ENCODE data around the gene GDPD1.

GDPD1 gene

GRCh38 chr17:59181481-59181880 lies 38.8 kb upstream of the GDPD1 start:
- H3K27ac ChIP-seq (ENCODE audit: extremely low read depth, low read depth, low read length) = no peak overlapping the region
- peaks cover 29 to 33% of the 10 kb centered on the region in 2 experiments for H3K36me3 ChIP-seq (ENCODE audit: control insufficient read depth in 2 of 2, insufficient read depth in 1 of 2, low read length in 2 of 2)
- H3K9me3 ChIP-seq (ENCODE audit: control insufficient read depth, insufficient read depth, low read depth, low read length) = no peaks in the 10 kb centered on the region
- no peak for TF ChIP-seq BCL11B (tag by site-specific recombination; IDR thresholded peaks at IDR 0.05; ENCODE audit: low read depth)
- TF ChIP-seq ZNF544 (tag by site-specific recombination; IDR thresholded peaks at IDR 0.05) = no peak
- no peak for TF ChIP-seq ZNF558 (tag by site-specific recombination; IDR thresholded peaks at IDR 0.05)
- no peak for TF ChIP-seq ZNF768 (tag by site-specific recombination; IDR thresholded peaks at IDR 0.05)
- ChIA-PET CTCF (interaction anchor here (0.6 kb wide), 1 partner anchor 358 kb away, joined by 4 read pairs; no protein-coding TSS in a partner anchor), POLR2A (interaction anchor here (0.7 kb wide), 1 partner anchor 148 kb away, joined by 7 read pairs; no protein-coding TSS in a partner anchor)
- no peaks in the 10 kb centered on the region for H3K4me1 ChIP-seq (ENCODE audit: control insufficient read depth, insufficient read depth, low read length)
- no peak overlapping the region for H3K4me3 ChIP-seq (ENCODE audit: low read depth, low read length)

DNA sequence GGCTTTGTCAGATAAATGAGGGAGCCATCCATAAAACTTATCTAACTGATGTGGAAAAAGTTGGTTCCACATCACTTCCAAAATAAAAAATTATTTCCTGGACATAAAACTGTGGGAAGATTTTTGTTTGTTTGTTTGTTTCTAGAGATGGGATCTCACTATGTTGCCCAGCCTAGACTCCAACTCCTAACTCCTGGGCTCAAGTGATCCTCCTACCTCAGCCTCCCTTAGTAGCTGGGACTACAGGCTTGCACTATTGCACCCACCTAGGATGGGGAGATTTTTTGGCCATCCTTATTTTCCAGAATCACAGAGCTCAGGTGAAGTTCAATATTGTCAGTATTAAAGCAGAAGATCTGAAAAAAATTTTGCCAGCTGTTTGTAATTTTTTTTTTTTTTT lies 34.3 kb upstream of the GDPD1 start:
- TF ChIP-seq ZNF324 (tag by site-specific recombination; IDR thresholded peaks at IDR 0.05) = no peak
- TF ChIP-seq, protein P1, sequence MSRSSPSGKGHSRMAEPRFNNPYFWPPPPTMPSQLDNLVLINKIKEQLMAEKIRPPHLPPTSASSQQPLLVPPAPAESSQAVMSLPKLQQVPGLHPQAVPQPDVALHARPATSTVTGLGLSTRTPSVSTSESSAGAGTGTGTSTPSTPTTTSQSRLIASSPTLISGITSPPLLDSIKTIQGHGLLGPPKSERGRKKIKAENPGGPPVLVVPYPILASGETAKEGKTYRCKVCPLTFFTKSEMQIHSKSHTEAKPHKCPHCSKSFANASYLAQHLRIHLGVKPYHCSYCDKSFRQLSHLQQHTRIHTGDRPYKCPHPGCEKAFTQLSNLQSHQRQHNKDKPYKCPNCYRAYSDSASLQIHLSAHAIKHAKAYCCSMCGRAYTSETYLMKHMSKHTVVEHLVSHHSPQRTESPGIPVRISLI (tag by site-specific recombination; IDR thresholded peaks at IDR 0.05) = peak; percentile 76
- 0 out of 2 replicates have a peak, but pooled peaks have one; percentile 62 for TF ChIP-seq ZNF121 (tag by site-specific recombination; IDR thresholded peaks at IDR 0.05)
- ChIA-PET POLR2A (interaction anchor here (2.0 kb wide), 1 partner anchor 30 kb away, joined by 6 read pairs; the partner anchor contains the start of genes PRR11 and SKA2), CTCF (no interaction called here)
- H3K9me3 ChIP-seq (ENCODE audit: control insufficient read depth, insufficient read depth, low read depth, low read length) = no peaks in the 10 kb centered on the region
- peaks cover 47 to 62% of the 10 kb centered on the region in 2 experiments for H3K36me3 ChIP-seq (ENCODE audit: control insufficient read depth in 2 of 2, insufficient read depth in 1 of 2, low read length in 2 of 2)
- H3K27ac ChIP-seq (ENCODE audit: extremely low read depth, low read depth, low read length) = no peak overlapping the region
- H3K4me1 ChIP-seq (ENCODE audit: control insufficient read depth, insufficient read depth, low read length) = no peaks in the 10 kb centered on the region
- H3K4me3 ChIP-seq (ENCODE audit: low read depth, low read length) = no peak overlapping the region

GRCh38 chr17:59186850-59187249 lies 33.5 kb upstream of the GDPD1 start:
- H3K9me3 ChIP-seq (ENCODE audit: control insufficient read depth, insufficient read depth, low read depth, low read length) = no peaks in the 10 kb centered on the region
- peaks cover 53 to 67% of the 10 kb centered on the region in 2 experiments for H3K36me3 ChIP-seq (ENCODE audit: control insufficient read depth in 2 of 2, insufficient read depth in 1 of 2, low read length in 2 of 2)
- no peak overlapping the region for H3K4me3 ChIP-seq (ENCODE audit: low read depth, low read length)
- ChIA-PET POLR2A (interaction anchor here (0.6 kb wide), 1 partner anchor 82 kb away, joined by 4 read pairs; no protein-coding TSS in a partner anchor), CTCF (no interaction called here)
- no peak overlapping the region for H3K27ac ChIP-seq (ENCODE audit: extremely low read depth, low read depth, low read length)
- no peaks in the 10 kb centered on the region for H3K4me1 ChIP-seq (ENCODE audit: control insufficient read depth, insufficient read depth, low read length)
- no peak for TF ChIP-seq BCL11B (tag by site-specific recombination; IDR thresholded peaks at IDR 0.05; ENCODE audit: low read depth)
- TF ChIP-seq ZNF280C (tag by site-specific recombination; IDR thresholded peaks at IDR 0.05) = no peak
- TF ChIP-seq ZNF624 (tag by site-specific recombination; IDR thresholded peaks at IDR 0.05) = no peak
- TF ChIP-seq, protein P2, sequence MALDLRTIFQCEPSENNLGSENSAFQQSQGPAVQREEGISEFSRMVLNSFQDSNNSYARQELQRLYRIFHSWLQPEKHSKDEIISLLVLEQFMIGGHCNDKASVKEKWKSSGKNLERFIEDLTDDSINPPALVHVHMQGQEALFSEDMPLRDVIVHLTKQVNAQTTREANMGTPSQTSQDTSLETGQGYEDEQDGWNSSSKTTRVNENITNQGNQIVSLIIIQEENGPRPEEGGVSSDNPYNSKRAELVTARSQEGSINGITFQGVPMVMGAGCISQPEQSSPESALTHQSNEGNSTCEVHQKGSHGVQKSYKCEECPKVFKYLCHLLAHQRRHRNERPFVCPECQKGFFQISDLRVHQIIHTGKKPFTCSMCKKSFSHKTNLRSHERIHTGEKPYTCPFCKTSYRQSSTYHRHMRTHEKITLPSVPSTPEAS (tag by site-specific recombination; IDR thresholded peaks at IDR 0.05) = no peak
- no peak for TF ChIP-seq ZIC2 (tag by site-specific recombination; IDR thresholded peaks at IDR 0.05)
- TF ChIP-seq GLI4 (tag by site-specific recombination; IDR thresholded peaks at IDR 0.05) = no peak
- TF ChIP-seq ZNF677 (tag by site-specific recombination; IDR thresholded peaks at IDR 0.05) = no peak
- no peak for TF ChIP-seq ZBTB26 (tag by site-specific recombination; optimal IDR thresholded peaks at IDR 0.05)
